Measurements from ENCODE around the gene CBLC. TPM values are rescaled to one million over a fixed set of nuclear protein-coding genes. Genes with fewer than 3 reads are reported as not detected.

CBLC gene
- total RNA-seq, 1 donor from 2014 or later = not detected

GRCh38 chr19:44762038-44762437 is 15.7 kb upstream of the CBLC start:
- no peak for DNase-seq (ENCODE audit: low spot score)
- H3K9me3 Mint-ChIP-seq (ENCODE audit: low read depth) = no peaks in the 10 kb centered on the region
- H3K27me3 Mint-ChIP-seq (ENCODE audit: low read depth) = no peaks in the 10 kb centered on the region
- no peak overlapping the region for H3K27ac Mint-ChIP-seq (ENCODE audit: unreplicated experiment)
- no peak for TF ChIP-seq CTCF (IDR thresholded peaks at IDR 0.05)
- peaks cover 11% of the 10 kb centered on the region for H3K36me3 Mint-ChIP-seq (ENCODE audit: low read depth)
- no peak overlapping the region for H3K4me3 Mint-ChIP-seq (ENCODE audit: unreplicated experiment)
- peaks cover 18% of the 10 kb centered on the region for H3K4me1 Mint-ChIP-seq (ENCODE audit: low read depth)

GRCh38 chr19:44765033-44765948 is 12.4 kb upstream of the CBLC start:
- no peaks in the 10 kb centered on the region for H3K36me3 Mint-ChIP-seq (ENCODE audit: low read depth)
- DNase-seq (ENCODE audit: low spot score) = no peak
- H3K4me1 Mint-ChIP-seq (ENCODE audit: low read depth) = peaks cover 1% of the 10 kb centered on the region
- no peak overlapping the region for H3K4me3 Mint-ChIP-seq (ENCODE audit: unreplicated experiment)
- H3K9me3 Mint-ChIP-seq (ENCODE audit: low read depth) = peaks cover 4% of the 10 kb centered on the region
- peak overlapping the region; percentile 20 for H3K27ac Mint-ChIP-seq (ENCODE audit: unreplicated experiment)
- TF ChIP-seq CTCF (IDR thresholded peaks at IDR 0.05) = no peak
- no peaks in the 10 kb centered on the region for H3K27me3 Mint-ChIP-seq (ENCODE audit: low read depth)

GRCh38 chr19:44765949-44766335 is 11.7 kb upstream of the CBLC start:
- no peak overlapping the region for H3K27ac Mint-ChIP-seq (ENCODE audit: unreplicated experiment)
- H3K4me1 Mint-ChIP-seq (ENCODE audit: low read depth) = peaks cover 8% of the 10 kb centered on the region
- no peak for DNase-seq (ENCODE audit: low spot score)
- no peaks in the 10 kb centered on the region for H3K27me3 Mint-ChIP-seq (ENCODE audit: low read depth)
- TF ChIP-seq CTCF (IDR thresholded peaks at IDR 0.05) = no peak
- no peak overlapping the region for H3K4me3 Mint-ChIP-seq (ENCODE audit: unreplicated experiment)
- peaks cover 4% of the 10 kb centered on the region for H3K9me3 Mint-ChIP-seq (ENCODE audit: low read depth)
- no peaks in the 10 kb centered on the region for H3K36me3 Mint-ChIP-seq (ENCODE audit: low read depth)

GRCh38 chr19:44767295-44768180 is 10.2 kb upstream of the CBLC start:
- no peak for TF ChIP-seq CTCF (IDR thresholded peaks at IDR 0.05)
- Mint-ChIP-seq H3K36me3 (ENCODE audit: low read depth) (no peaks in the 10 kb centered on the region), H3K9me3 (ENCODE audit: low read depth) (peaks cover 4% of the 10 kb centered on the region), H3K4me3 (ENCODE audit: unreplicated experiment) (no peak overlapping the region), H3K27ac (ENCODE audit: unreplicated experiment) (no peak overlapping the region), H3K27me3 (ENCODE audit: low read depth) (no peaks in the 10 kb centered on the region), H3K4me1 (ENCODE audit: low read depth) (peaks cover 8% of the 10 kb centered on the region)
- DNase-seq (ENCODE audit: low spot score) = no peak
